Urothelium cell line (cell line): Measurements from ENCODE around the gene HDAC10.

Experiments
- DNase-seq: peaks from one replicate; pipeline ENCODE4 v3.0.0; 2011; ENCODE audit warnings: low spot score, mixed read lengths
- FAIRE-seq: peaks from 2 replicates; lab custom pipeline; 2011; peaks lifted over from hg19 to GRCh38; lab: Jason Lieb, UNC

The HDAC10 gene

DNA sequence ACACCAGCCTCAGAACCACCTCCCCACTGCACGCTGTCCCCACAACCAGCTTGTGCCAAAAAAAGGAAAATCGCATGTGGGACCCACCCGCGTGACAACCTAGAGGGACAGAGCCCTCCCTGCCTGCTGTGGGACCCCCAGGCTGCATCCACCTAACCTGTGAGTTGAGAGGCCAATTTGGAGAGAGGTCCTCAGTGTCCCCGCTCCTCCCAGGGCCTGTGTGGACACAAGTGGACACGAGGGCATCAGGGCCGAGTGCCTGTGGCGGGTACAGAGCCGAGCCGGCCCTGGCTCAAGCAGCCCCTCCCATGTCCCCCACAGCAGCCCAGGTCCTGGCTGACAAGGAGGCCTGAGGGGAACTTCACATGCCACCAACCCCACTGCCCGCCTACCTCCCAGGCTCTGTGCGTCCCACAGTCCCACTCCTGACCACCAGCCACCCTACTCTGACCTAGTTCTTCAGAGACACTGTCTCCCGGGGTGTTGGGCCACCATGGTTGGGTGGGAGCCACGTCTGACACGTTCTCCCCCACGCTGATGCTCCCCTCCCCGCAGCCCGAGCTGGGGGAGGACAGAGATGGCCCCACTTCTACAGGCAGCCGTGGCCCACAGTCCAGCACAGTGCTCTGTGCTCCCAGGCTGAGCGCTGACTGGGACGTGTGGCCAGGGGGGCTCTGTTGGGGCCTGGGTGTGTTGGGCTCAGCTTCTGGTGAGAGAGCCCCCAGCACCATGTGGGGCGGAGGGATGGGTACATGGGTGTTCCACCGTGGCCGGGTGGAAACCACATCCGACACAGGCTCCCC is 31.1 kb downstream of the HDAC10 start:
- FAIRE-seq (no peak), DNase-seq (no peak)

DNA sequence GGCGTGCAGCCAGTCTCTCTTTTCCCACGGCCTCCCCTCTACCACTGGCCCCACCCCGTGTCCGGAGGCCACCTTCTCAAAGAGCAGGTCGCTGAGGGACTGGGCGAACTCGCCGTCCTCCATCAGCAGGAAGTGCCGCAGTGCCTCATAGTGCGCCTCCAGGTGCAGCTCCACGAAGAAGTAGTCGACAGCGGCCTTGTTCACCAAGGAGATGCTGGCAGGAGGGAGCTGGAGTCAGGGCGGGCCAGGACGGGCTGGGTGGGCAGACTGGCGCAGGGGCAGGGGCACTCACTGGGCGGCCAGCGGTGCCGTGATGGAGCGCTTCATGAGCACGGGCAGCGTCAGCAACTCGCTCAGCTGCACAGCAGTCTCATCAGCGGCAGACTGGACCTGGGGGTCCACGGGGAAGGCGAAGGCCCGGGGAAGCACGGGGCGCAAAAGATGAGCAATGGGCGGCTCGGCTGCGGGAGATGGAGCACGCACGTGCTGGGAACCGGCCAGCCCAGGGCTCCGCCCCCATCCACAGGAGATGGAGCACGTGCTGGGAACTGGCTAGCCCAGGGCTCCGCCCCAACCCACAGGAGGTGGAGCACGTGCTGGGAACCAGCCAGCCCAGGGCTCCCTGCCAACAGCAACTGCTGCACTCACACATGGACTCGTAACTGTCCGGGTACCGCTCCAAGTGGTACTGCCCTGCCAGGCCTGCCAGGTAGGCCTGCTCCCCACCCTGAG is 31.9 kb downstream of the HDAC10 start:
- peak; percentile 53 for FAIRE-seq
- DNase-seq = peak; percentile 73

GRCh38 chr22:50218153-50218995 is 32.7 kb downstream of the HDAC10 start:
- DNase-seq = no peak
- no peak for FAIRE-seq

DNA sequence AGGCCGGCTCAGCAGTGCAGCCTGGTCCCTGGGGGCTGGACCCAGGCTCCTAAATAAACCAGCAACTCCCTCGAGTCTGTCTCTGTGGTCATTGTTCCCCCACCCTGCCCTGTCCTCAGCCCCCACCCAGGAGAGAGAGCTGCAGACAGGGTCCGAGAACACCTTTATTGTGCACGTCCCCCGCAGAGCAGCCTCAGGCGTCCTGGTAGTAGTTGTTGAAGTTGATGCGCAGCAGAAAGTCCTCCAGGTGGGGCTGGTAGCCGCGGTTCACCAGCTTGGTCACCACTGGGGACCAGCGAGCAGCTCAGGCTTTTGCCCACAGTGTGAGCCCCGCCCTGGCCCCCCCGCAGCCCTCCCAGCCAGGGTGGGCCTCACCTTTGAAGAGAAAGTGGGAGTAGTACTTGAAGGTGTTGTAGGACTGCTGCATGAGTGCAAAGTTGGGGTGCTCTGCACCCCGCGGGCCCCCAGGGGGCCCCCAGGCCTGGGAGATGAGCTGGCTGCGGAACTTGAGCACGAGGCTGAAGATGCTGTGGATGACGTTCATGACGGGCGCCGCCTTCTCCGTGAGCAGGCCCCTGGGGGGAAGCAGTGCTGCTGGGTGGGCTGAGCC is 33.4 kb downstream of the HDAC10 start:
- no peak for FAIRE-seq
- no peak for DNase-seq

GRCh38 chr22:50216684-50217520 is 34.2 kb downstream of the HDAC10 start:
- FAIRE-seq = no peak
- no peak for DNase-seq

GRCh38 chr22:50216055-50216683 is 34.9 kb downstream of the HDAC10 start:
- DNase-seq (no peak), FAIRE-seq (no peak)

GRCh38 chr22:50215297-50216054 is 35.6 kb downstream of the HDAC10 start:
- DNase-seq (no peak), FAIRE-seq (no peak)

- no peak for FAIRE-seq
- DNase-seq = no peak
These were observed 37.8 kb downstream of the HDAC10 start for GRCh38 chr22:50213263-50213662.

- FAIRE-seq = no peak
- DNase-seq = no peak
These were observed 39.9 kb downstream of the HDAC10 start for GRCh38 chr22:50211147-50211546.

GRCh38 chr22:50210378-50211139 is 40.5 kb downstream of the HDAC10 start:
- no peak for FAIRE-seq
- DNase-seq = no peak

GRCh38 chr22:50209893-50210292 is 41.2 kb downstream of the HDAC10 start:
- peak; percentile 82 for FAIRE-seq
- peak; percentile 78 for DNase-seq

- FAIRE-seq = peak; percentile 32
- no peak for DNase-seq
These were observed 41.8 kb downstream of the HDAC10 start for GRCh38 chr22:50208939-50209892.

DNA sequence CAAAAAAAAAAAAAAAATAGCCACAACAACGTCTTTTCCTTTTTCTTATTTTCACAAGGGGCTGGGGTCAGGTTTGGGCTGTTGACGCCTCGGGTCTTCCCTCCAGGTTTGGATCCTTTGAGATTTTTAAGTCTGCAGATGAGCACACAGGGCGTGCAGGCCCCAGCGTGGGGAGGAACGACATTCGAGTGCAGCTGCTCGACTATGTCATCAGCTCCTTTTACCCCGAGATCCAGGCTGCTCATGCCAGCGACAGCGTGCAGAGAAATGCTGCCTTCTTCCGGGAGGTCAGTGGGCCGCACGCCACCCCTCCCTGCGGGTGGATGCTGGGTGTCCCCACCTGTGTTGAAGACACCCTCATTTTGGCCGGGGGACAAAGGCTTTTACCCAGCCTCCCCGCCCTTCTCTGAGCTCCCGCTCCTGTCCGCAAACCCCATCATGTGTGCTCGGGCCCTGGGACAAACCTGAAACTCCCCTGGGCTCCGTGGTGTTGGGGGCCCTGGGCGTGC is 42.6 kb downstream of the HDAC10 start:
- FAIRE-seq = no peak
- DNase-seq = no peak

DNA sequence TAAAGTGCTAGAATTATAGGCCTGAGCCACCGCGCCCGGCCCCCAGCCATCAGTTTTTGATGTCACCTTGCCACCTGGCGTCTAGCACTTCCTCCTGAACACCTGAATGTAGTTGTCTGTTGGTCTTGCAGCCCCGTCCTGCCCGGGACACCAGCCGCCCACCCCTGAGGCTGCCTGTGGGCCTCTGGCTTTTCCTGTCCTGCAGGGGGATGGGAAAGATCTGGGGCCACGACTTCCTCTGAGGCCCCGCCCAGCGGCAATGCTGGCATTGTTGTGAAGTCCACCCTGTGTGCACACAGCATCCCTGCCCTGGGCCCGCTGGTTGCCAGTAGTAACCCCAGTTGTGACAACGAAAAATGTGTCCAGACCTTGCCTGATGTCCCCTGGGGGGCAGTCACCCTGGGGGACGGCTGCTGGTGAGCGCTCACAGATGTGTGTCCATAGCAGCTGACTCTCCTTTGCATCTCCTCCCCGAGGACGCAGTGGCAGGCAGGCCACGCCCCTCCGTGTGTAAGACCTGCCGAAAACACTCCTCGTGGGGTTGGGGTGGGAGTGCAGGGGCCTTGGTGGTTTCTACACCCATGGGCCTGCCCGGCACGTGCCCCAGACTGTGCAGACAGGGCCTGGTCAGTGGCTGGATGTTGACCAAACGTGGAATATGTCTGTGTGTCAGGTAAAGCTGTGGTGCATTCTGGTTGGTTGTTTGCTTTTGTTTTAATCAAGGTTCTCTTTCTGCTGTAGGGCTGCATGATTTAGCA is 43.5 kb downstream of the HDAC10 start:
- FAIRE-seq = no peak
- DNase-seq = no peak

- DNase-seq = peak; percentile 68
- no peak for FAIRE-seq
These were observed 44.5 kb downstream of the HDAC10 start for GRCh38 chr22:50206599-50206998.
